CD4-positive, alpha-beta T cell treated with Interleukin-6 for 4 hours (primary cell): ENCODE results near the gene C18orf54.
A peak's percentile ranks its signal among the peaks of the same experiment; 100 is the strongest.
"Not testable (repeated sequence)": the region's sequence is repeated elsewhere in the genome, so short reads cannot be mapped to it uniquely, and the experiment has no call there.

Source experiments
- DNase-seq: peaks from one replicate; pipeline ENCODE4 v3.0.0-alpha.2; 2020; ENCODE audit warnings: mixed read lengths

Gene C18orf54

DNA sequence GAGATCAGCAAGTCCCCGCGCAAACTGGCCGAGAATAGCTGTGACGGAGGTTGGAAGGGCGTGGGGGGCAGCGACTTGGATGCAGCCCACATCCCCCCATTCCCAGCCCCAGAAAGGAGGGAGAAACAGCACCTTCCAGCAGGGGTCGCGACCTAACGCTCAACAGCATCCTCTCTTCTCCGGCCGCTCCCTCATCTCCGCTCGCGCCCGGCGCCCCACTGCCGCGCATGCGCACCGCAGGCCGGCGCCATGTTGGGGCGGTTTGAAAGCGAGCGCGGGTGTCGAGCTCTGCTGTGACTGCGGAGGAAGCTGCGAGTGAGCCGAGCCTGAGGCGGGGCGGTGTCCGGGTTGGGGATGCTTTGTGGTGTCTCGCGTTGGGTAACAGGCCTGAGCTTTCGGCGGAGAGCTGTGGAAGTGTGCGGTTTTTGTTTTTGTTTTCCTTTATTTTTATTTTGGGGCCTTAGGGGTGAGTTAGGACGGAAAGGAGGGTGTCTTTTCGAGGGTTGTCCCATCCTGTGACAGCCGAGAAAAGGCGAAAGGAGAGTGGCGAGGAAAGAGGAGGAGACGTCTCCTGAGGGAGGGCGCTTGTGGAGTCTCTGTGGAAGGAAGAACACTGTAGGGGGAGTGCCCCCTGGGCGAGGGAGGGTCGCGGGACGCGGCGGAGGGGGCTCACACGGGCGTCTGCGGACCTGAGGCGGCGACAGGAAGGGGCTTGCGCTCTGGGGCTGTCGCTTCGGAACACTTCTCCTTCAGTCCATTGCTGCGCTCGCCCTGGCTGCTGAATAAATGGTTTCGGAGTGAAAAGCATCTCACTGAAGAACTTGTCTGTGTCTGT, at the start of gene C18orf54, which contains the start of gene STARD6:
TSS of gene C18orf54 (plus strand) at position 247 of the 835 bp plus-strand sequence. CDS start 2,667 bp downstream, outside the sequence.
TSS of gene STARD6 (minus strand) at position 199 of the 835 bp plus-strand sequence. CDS start 3,285 bp downstream, outside the sequence.
- DNase-seq, result peak; percentile 91

DNA sequence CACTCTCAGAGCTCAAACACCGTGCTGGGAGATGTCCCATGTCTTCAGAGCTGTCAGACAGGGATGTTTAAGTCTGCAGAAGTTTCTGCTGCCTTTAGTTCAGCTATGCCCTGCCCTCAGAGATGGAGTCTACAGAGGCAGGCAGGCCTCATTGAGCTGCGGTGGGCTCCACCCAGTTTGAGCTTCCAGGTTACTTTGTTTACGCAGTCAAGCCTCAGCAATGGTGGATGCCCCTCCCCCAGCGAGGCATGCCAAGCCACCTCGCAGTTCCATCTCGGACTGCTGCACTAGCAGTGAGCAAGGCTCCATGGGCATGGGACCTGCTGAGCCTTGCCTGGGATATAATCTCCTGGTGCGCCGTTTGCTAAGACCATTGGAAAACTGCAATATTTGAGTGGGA, 48.1 kb upstream of the C18orf54 start:
- not testable (repeated sequence) for DNase-seq

GRCh38 chr18:54316071-54316820, 41.5 kb upstream of the C18orf54 start:
- no peak for DNase-seq

- no peak for DNase-seq
Observed at GRCh38 chr18:54323561-54323960, 34.1 kb upstream of the C18orf54 start.

DNA sequence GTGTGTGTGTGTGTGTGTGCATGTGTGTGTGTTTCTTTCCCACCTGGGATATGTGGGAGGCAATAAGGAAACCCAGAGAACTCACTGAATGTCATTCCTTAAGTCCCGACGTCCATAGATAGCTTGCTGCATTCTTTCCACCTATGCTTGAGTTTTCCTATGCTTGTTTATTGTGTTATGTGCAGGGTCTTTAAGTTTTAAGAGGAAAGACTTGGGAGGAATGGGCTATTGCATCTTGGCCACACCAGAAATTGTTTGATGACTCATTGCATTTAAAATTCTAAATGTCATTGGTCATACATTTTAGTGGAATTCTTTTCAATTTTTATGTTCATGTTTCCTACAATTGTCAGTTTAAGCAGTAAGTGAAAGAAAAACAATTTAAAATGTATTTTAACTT, 33.7 kb upstream of the C18orf54 start:
- DNase-seq, result no peak

DNA sequence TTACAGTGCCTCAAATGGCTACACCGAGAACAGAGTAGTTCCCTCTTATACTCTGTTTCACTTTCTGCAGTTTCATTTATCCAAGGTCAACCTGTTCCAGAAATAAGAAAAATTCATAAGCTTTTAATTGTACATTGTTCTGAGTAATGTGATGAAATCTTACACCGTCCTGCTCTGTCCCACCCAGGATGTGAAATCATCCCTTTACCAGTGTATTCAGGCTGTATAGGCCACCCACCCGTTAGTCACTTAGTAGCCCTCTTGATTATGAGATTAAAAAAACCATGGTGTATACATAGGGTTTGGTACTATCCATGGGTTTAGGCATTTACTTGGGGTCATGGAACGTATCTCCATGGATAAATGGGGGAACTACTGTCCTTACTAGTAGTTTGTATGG, 29.9 kb upstream of the C18orf54 start:
- DNase-seq, result no peak

DNA sequence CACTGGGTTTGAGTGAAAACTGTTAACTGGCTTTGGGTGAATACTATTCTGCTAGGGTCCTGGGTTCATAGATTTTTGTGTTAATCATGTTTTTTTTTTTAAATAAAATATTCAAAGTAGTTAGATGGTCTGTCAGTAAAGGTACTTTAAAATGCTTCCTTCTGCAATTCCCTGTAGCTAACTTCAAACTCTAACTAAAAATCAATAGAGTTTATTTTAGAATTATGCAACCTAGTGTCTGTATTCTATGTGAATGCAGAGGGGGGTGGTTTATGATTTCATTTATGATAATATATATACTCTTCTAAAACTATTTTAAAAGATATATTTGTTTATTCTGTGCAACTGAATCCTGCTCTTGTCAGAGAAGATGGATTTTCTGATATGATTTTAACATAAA, 27.9 kb upstream of the C18orf54 start:
- no peak for DNase-seq

- DNase-seq, result no peak
Observed at GRCh38 chr18:54330768-54331548, 26.7 kb upstream of the C18orf54 start.

DNA sequence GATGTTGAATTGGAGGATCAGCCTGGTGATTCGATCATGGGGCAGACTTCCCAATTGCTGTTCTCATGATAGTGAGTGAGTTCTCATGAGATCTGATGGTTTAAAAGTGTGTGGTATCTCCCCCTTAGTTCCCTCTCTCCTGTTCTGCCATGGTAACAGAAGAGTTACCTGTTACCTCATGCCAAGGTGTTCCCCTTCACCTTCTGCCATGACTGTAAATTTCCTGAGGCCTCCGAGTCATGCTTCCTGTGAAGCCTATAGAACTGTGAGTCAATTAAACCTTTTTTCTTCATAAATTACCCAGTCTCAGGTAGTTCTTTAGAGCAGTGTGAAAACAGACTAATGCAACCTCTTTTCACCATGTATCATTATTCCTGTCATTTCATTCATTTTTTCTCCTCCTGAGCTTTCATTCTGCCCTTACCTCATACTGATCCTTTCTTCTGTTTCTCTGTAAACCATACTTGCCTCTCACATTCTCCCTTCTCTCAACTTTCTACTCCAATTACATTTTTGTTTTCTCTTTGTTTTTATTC, 22.0 kb upstream of the C18orf54 start:
- no peak for DNase-seq

DNA sequence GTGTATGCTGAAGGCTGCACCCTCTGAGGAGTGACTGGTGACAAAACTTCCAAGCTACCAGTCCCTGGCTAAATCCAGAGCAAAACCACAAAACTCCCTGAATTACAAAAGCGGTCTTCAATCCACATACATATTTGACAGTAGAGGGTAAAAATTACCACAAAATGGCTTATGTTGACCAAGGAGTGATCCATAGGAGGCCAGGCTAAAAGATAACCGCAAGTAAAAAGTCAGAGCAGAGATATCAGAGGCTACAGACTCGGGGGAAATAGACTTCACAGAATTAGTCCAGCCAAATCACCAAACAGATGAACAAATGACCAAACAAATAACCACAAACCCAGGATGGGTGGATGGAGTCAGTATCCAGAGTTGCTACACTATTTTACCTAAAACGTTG, 19.5 kb upstream of the C18orf54 start:
- no peak for DNase-seq

- DNase-seq, result no peak
Observed at GRCh38 chr18:54351186-54351585, 6.5 kb upstream of the C18orf54 start.

DNA sequence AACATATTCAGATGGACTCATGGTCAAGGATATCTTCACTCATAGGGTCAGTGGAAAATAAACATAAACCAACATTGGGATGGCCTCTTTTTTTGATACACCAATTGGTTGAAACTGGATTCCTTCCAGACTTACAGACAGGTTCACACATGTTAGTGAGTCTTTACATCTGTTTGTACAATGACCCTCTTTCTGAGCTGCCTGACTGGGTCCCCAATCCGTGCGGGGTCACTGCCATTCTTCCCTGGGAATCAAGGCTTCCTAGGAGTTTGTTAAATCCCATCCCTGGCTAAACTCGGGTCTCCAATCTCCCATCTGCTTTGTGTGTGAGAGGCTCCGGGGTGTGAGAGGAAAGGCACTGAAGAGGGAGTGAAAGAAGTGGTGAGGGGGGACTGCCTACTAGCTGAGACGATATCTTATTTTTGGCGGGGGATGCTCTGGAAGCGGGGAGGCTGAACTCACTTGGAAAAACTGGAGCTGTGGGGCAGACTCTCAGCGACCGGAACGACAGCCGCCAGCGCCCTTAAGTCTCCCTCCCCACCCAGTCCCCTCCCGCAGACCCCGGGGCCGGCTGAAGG, 535 bp upstream of the C18orf54 start:
- DNase-seq, result no peak

DNA sequence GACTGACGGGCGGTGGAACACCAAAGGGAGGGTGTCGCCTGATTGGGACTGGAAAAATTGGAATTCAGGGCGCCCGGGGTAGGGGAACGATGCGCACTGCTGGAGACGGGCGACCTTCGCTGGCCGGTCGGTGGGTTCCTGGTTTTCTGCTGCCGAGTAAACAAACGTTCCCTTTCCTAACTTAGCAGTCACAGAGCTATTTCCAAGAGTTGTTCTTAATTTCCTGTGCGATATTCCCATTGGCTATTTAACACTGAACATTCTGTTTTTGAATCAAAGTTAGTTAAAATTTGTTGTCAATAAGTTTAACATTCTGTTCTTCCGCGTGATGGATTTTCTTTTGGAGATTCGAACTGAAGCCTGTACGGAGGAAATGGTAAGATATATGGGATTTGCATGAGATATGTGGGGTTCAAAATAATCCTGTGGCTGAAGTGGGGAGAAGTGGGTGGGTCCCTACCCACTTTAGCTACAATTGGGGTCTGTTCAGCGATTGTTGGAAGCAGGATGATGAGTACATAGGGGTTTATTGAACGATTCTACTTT, 862 bp downstream of the C18orf54 start:
- DNase-seq, result no peak

DNA sequence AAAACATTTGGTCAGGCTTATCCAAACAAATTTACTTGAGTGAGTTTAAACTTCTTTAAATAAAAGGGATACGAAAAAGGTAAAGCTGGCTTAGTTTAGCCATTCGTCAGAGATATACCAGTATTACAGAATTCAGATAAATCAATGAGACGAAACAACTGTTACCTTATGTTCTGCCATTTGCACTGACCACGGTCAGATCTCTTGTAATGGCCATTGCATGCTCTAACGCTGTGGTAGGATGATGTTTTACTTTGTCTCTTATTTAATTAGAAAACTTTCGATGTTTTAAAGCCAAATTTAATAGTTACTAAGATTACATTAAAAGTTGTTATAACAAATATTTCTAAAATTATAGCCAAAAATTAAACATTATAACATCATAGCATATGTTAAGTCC, 1.5 kb downstream of the C18orf54 start:
- no peak for DNase-seq

GRCh38 chr18:54360406-54360805, 2.7 kb downstream of the C18orf54 start:
- no peak for DNase-seq

DNA sequence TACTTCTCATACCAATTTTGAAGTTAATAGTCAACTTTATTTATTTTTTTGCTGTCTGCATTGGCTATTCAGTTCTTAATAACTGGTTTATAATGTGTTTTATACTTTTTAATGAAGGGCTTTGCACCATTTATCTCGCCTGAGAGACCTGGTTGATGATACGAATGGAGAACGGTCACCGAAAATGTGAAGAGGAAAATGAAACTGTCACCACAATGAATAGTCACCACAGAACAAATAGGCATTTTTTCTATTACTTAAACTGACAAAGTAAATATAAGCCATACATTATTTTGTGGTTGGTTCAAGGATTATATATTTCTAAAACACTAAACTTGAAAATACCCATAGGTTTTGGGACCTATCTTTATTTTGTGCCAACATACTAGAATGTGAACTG, 20.4 kb downstream of the C18orf54 start:
- no peak for DNase-seq

DNA sequence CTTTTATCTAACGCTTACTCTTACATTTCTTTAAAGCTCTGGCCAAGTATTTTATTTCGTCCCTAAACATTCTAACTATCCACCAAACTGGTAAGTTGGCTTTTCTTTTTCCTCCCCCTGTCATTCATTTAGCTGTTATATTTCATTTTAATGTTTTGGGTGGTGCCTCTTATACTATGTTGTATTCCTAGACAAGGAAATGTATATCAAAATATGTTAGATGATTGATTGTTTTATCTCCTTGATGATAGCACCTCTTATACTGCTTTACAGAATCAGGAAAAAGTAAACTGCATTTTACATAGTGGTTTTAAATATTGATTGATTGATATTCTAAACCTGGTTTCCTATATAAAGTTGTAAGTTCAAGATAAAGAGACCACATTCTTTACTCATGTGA, 23.9 kb downstream of the C18orf54 start:
- no peak for DNase-seq

DNA sequence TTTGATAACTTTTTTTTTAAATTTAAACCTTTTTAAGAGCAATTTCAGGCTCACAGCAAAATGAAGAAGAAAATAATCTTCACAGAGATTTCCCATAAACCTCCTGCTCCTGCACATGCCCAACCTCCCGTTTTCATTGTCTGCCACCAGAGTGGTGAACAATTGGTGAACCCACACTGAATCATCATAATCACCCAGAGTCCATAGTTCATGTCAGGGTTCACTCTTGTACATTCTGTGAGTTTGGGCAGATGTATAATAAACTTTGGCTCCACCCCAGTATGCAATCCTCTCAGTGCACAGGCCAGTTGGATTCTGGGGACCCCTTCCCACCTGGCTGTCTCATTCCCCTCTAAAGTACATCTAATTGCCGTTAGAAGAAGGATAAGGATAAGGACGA, 24.4 kb downstream of the C18orf54 start:
- no peak for DNase-seq

GRCh38 chr18:54382733-54383252, 25.1 kb downstream of the C18orf54 start:
- no peak for DNase-seq

- DNase-seq, result no peak
Observed at GRCh38 chr18:54386043-54386442, 28.3 kb downstream of the C18orf54 start.

DNA sequence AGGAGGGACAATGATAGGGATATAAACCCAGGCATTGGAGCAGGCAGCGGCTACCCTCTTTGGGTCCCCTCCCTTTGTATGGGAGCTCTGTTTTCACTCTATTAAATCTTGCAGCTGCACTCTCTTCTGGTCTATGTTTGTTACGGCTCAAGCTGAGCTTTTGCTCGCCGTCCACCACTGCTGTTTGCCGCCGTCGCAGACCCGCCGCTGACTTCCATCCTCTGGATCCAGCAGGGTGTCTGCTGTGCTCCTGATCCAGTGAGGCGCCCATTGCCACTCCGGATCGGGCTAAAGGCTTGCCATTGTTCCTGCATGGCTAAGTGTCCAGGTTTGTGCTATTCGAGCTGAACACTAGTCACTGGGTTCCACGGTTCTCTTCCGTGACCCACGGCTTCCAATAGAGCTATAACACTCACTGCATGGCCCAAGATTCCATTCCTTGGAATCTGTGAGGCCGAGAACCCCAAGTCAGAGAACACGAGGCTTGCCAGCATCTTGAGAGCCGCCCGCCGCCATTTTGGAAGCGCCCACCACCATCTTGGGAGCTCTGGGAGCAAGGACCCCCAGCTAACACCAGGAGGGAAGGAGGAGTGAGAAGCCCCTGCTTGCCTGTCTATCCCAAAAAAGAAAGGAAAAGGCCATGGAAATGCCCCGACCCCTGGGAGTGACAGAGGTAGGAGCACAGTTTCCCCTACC, 29.2 kb downstream of the C18orf54 start:
- not testable (repeated sequence) for DNase-seq
